Measurements from ENCODE around the gene PLD4.
"Not testable (repeated sequence)": the region's sequence is repeated elsewhere in the genome, so short reads cannot be mapped to it uniquely, and the experiment has no call there.

PLD4 gene, protein sequence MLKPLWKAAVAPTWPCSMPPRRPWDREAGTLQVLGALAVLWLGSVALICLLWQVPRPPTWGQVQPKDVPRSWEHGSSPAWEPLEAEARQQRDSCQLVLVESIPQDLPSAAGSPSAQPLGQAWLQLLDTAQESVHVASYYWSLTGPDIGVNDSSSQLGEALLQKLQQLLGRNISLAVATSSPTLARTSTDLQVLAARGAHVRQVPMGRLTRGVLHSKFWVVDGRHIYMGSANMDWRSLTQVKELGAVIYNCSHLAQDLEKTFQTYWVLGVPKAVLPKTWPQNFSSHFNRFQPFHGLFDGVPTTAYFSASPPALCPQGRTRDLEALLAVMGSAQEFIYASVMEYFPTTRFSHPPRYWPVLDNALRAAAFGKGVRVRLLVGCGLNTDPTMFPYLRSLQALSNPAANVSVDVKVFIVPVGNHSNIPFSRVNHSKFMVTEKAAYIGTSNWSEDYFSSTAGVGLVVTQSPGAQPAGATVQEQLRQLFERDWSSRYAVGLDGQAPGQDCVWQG

DNA sequence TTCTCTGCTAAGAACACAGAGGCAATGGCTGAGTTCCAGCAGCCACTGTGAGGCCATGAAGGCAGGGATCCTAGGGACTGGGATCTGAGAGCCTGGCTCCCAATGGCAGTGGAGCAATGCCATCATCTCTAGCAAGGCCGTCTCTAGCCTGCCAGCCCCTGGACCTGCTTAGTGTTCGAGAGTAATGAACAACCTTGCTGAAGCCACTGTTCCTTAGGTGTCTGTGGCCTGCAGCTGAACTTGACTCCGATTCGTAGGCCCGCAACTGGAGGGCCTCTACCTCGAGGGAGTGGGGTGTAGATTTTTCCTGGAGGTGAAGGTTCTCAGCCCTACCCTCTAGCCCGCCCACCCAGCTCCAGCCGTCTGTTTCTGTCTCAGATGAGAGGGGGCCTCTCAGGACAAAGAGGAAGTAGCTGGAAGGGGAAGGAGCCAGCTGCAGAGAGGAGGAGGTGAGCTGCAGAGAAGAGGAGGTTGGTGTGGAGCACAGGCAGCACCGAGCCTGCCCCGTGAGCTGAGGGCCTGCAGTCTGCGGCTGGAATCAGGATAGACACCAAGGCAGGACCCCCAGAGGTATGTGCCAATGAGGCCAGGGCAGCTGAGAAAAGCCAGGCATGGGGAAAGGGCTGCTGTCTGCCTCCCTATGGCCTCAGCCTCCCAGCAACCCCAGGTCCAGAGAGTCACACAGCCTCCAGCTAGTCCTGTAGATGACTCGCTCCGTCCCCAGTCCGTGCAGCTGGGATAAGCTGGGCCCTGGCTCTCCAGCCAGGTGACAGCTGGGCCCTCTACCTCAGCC, at the start of gene PLD4:
Gene PLD4 (plus strand): TSS at position 459 of the 793 bp plus-strand sequence. CDS start 2,262 bp downstream, outside the sequence.
- DNase-seq (ENCODE audit: low read depth in 2 of 2), result no peak

DNA sequence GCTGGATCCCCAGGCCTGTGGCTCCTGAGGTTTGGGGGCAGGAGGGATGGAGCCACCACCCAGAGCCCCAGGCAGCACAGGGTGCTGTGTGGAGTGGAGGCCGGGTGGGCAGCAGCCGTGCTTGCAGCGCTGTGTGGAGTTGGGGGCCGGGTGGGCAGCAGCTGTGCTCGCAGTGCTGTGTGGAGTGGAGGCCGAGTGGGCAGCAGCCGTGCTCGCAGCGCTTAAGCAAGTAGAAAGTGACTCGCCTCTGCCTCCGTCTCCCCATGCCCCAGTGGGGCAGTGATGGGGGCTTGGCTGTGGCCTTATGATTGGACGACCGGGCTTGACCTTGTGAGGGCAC, 49.3 kb upstream of the PLD4 start:
- DNase-seq (ENCODE audit: low read depth in 2 of 2), result no peak

DNA sequence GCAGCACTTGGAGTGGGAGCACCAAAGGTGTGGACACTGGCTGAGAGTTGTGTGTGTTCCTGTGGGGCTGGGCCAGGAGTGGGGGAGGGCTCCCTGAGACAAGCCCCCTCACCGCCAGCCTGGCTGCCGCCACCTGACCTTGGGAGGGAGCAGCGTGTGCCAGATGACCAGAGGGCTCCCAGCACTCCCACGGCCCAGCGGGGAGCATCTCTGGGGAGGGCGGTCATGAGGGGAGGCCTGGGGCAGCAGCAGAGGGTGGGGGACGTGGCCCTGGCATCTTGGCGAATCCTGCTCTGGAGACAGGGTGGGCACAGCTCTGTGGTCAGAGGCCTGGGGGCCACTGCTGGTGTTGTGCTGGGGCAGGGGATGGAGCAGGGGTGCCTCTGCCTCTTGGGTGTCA, 48.9 kb upstream of the PLD4 start:
- DNase-seq (ENCODE audit: low read depth in 2 of 2), result no peak

DNA sequence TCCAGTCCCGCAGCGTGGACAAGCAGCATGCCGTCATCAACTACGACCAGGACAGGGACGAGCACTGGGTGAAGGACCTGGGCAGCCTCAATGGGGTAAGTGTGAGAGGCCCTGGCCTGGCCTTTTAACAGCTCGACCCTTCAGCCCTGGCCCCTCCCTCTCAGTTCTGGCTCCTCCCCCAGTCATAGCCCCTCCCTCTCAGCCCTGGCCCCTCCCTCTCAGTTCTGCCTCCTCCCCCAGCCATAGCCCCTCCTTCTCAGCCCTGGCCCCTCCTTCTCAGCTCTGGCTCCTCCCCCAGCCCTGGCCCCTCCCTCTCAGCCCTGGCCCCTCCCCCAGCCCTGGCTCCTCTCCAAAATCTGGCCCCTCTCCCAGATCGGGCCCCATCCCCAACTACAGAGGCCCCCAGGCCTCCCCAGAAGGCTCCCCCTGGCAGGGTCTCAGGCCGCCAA, 48.4 kb upstream of the PLD4 start:
- DNase-seq (ENCODE audit: low read depth in 2 of 2), result peak in 1 of 2 donors; percentile 40

DNA sequence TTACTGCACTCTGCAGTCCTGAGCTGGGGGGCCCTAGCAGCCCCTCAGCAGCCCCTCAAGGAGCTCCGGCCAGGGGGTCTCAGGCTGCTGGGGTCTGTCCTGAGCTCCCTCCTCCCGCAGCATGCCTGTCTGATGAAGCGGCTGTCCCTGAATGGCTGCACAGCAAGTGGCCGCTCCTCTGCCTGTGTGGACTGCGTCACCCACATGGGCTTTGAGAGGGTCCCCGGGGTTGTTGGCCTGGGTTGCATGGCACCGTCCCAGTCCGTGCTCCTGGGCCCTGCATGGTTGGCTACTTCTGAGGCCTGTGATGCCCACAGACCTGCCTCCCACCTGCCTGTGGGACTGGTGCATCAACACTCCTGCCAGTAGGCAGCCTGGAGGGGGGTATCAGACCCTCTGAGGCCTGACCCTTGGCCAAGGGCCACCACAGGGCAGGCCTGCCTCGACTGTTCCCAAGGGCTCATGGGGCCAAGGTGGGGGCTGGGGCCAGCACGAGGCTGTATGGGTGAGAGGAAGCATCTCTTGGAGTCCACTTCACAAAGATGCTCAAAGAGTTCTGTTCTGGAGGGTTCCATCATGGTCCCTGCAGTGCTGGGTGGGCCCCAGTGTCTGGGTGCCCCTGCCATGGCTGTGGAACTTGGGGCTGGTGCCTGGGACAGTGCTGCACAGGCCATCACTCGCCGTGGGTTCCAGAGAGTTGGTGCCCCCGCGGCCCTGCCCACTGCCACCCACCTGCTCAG, 47.4 kb upstream of the PLD4 start:
- DNase-seq (ENCODE audit: low read depth in 2 of 2), result no peak

DNA sequence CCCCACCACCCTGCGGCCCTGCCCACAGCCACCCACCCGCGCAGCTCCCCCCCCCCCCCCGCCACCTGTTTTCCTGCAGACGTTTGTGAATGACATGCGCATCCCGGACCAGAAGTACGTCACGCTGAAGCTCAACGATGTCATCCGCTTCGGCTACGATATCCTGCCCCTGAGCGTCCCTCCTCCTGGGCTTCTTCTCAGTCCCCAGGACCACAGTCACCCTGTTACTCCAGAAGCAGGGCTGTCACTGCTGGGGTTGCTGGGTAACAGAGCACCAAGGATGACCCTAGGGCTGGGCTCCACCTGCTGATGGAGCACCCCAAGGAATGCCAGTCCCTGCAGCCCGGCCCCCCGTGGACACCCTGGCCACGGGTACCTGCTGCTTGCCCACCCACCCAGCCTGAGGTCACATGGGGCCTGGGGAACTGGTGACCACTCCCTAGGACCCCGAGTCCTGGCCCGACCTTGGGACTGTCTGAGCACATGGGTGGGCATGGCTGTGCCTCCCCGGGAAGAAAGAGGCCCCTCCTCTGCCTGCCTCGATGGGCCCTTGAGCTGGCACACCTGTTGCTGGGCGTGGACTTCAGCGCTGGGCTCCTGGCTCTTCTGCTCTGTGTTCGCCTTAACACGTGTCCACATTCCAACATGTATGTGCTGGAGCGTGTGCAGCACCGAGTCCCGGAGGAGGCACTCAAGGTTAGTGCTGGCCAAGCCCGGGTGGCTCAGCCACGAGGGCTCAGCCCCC, 46.7 kb upstream of the PLD4 start:
- DNase-seq (ENCODE audit: low read depth in 2 of 2), result no peak

DNA sequence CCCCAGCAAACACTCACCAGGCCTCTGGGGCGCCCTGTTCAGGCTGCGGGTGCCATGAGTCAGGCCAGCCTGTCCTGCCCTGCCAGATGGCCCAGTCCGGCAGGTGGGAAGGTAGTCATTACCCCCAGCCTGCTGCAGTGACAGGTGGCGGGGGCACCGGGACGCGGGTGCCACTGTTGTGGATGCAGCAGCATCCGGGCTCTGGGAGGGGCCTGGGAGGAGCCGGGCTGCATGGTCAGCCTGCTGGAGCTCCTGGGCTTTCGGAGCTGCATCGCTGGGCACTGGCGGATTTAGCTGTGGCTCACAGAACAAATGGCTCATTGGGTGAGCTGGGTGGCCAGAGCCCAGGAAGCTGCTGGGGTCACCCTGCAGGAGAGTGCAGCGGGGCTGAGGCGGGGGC, 46.1 kb upstream of the PLD4 start:
- DNase-seq (ENCODE audit: low read depth in 2 of 2), result no peak

DNA sequence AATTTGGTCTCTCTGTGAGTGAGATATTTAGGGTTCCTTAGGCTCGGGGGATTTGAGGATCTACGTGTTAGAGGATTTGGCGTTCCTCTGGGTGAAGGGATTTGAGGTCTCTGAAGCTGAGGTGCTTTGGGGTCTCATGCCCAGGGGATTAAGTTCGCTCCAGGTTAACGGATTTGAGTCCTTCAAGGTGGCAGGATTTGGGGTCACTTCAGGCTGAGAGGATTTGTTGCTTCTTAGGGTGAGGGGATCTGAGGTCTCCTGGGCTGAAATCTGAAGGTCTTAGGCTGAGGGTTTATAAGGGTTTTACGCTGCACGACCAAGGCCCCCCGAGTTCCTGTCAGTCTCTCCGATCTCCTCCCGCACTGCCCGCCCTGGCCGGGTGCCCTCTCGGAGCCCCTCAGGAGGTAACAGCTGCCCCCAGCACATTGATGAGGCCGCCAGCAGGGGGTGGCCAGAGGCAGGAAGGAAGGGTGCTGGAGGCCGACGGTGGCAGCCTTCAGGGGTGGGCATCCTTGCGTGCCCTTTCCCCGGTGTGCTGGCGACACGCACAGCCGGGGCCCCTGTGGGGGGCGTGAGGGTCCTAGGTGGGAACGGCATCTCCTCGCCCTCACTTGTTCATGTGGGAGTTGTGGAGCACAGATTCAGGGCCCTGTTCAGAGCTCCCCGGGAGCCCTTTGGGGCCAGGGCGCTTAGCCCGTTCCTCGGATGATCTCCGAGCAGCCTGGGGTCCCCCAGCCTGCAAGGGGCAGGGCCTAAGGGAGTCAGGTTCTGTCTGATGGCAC, 45.3 kb upstream of the PLD4 start:
- no peak for DNase-seq (ENCODE audit: low read depth in 2 of 2)

DNA sequence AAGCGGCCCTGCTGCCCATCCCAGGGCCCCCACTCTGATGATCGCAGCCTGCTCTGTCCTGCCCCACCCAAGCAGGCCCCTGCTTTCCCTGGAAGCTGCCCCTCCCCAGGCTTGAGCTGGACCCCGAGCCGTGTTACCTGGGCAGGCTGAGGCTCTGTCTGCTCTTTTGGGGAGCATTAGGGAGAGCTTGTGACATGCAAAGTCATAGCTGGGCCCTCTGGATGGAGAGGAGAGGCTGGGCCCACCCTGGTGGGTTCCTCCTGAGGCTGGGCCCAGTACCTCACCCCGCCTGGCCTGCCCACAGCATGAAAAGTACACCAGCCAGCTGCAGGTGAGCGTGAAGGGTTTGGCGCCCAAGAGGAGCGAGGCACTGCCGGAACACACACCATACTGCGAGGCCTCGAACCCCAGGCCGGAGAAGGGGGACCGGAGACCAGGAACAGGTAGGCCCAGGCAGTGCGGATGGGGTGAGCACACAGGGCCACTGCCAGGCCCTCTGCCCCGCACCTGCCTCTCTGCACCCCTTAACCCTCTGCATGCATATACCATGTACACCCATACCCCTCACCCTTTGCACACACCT, 44.6 kb upstream of the PLD4 start:
- DNase-seq (ENCODE audit: low read depth in 2 of 2), result no peak

DNA sequence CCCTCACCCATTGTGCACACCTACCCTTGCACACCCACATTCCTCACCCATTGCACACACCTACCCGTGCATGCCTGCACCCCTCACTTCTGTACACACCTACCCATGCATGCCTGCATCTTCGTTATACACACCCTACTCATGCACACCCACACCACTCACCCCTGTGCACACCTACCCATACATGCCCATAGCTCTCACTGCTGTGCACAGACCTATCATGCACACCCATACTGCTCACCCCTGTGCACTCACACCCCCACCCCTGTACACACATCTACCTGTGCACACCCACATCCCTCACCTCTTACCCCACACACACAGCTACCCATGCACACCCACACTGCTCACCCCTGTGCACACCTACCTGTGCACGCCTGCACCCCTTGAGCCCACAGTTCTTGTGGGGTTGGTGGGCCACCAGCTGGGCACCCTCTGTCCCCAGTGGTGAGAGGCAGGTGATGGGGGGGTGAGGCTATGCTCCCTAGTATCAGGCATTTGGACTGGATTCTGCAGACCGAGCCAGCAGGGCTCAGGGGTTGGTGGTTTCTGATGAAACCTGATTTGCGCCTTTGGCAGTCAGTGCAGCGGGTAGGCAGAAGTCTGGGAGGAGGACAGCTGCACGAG, 44.0 kb upstream of the PLD4 start:
- DNase-seq (ENCODE audit: low read depth in 2 of 2), result no peak

DNA sequence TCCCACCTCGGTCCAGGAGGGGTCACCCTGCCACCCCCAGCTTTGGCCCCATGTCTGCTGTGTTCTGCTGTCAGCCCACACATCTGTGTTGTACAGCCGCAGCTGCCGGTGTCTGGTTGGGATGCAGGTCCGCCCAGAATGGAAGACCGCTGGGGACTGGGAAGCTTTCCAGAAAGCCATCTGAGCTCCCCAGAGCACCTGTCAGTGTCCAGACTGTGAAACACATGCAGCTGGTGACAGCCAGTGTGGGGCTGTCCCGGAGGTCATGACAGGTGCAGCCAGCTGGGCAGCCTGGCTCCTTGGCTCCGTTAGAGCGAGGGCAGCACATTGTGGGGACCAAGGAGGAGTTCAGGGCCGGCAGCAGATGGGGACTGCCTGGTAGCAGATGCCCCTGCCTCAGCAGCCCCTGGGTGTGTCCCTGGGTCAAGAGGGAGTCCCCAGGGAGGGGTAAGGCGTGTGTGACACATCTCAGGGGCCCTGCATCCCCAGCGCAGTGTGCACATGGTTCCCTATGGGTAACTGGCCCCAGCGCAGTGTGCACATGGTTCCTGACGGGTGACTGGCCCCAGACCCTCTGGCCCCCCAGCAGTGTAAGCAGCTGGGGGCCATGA, 43.2 kb upstream of the PLD4 start:
- no peak for DNase-seq (ENCODE audit: low read depth in 2 of 2)

DNA sequence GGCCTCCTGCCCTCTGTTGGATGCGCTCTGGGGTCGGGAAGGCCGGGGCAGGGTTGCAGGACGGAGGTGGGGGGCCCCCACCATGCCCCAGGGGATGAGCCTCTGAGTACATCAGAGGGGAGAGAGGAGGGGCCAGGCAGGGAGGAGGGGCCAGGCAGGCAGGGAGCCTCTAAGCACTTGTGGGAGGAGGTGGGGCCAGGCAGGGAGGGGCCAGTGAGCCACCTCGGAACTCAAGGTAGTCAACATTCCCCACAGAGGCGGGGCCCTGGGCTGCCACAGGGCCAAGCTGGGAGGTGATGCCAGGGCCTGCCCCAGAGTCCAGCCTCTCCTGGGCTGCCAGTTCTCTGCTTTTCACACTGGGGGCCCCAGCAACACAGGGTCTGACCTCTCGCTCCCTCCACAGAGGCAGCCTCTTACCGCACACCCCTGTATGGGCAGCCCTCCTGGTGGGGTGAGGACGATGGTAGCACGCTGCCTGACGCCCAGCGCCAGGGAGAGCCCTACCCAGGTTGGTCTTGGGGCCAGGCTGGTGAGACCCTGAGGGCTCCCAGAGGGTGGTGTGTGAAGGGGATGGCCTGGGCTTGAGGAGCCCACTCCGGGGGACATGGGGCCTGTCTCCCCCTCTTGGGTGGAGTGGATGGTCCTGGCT, 42.2 kb upstream of the PLD4 start:
- no peak for DNase-seq (ENCODE audit: low read depth in 2 of 2)

DNA sequence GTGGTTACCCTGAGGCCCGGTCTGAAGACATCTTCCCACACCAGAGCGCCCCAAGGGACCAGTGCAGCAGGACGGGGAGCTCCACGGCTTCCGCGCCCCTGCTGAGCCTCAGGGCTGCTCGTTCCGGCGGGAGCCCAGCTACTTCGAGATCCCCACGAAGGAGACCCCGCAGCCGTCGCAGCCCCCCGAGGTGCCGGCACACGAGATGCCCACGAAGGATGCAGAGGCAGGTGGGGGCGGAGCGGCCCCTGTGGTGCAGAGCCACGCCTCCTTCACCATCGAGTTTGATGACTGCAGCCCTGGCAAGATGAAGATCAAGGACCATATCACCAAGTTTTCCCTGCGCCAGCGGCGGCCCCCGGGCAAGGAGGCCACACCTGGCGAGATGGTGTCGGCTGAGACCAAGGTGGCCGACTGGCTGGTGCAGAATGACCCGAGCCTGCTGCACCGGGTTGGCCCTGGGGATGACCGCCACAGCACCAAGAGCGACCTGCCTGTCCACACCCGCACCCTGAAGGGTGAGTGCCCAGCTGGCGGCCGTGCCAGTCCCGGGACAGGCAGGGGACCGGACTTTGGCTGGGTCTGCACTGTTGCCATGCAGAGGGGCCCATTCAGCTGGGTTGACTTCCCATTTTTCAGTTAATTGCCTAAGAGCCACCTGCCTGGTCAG, 41.6 kb upstream of the PLD4 start:
- no peak for DNase-seq (ENCODE audit: low read depth in 2 of 2)

DNA sequence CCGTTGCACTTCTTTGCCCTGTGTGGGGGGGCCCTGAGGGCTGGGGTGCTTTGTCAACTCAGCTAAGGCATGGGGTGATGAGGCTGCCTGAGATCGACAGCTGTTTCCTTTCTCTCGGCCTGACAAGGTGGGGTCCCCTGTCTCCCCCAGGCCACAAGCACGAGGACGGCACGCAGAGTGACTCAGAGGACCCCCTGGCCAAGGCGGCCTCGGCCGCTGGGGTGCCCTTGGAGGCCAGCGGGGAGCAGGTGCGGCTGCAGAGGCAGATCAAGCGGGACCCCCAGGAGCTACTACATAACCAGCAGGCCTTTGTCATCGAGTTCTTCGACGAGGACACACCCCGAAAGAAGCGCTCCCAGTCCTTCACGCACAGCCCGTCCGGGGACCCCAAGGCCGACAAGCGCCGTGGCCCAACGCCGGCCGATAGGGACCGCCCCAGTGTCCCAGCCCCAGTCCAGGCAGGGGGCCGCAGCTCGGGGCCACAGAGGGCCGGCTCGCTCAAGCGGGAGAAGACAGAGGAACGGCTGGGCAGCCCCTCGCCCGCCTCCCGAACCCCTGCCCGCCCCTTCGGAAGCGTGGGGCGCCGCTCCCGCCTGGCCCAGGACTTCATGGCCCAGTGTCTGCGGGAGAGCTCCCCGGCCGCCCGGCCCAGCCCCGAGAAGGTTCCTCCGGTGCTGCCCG, 40.9 kb upstream of the PLD4 start:
- no peak for DNase-seq (ENCODE audit: low read depth in 2 of 2)

DNA sequence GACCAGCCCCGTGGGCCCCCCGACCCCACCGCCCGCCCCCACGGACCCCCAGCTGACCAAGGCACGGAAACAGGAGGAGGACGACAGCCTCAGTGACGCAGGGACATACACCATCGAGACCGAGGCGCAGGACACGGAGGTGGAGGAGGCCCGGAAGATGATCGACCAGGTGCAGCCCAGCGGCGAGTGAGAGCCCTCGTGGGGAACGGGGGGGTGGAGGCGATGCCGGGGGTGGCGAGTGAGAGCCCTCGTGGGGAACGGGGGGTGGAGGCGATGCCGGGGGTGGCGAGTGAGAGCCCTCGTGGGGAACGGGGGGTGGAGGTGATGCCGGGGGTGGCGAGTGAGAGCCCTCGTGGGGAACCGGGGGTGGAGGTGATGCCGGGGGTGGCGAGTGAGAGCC, 40.3 kb upstream of the PLD4 start:
- not testable (repeated sequence) for DNase-seq (ENCODE audit: low read depth in 2 of 2)

DNA sequence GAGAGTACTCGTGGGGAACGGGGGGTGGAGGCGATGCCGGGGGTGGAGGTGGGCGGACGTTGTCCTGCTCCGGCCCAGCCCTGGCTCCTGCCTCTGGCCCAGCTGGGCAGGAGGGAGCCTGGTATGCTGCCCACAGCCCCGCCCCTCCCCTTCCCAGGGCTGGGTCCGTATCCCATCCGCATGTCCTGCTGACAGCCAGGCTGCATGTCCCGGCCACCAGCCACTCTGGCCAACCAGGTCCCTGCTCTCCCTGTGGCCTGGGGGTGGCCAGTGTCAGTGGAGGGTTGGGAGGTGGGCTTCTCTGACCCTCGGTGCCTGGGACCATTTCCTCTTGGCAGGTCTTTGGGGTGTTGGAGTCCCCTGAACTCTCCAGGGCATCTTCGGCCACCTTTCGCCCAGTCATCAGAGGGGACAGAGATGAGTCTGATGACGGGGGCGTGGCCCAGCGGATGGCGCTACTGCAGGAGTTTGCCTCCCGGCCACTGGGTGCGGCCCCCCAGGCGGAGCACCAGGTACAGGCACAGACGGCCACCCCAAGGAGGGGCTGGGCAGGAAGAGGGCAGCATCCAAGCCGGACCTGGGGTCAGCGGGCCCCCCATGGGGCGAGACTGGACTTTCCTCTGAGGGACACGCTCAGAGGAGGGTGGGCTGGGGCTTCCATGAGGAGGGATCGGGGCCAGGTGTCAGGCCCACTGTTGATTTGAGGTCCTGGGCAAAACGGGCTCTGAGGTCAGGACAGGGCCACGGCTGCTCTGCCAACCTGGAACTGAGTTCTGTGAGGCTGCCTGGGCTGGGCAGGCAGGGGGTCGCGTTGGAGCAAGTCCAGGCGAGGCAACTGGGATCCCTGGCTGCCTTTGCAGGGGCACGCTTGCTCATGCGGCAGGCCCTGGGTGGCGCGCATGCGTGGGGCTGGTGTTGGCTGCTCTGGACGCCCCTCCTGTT, 39.4 kb upstream of the PLD4 start:
- DNase-seq (ENCODE audit: low read depth in 2 of 2), result no peak

All from stimulated activated CD4-positive, alpha-beta T cell treated with anti-CD3 and anti-CD28 coated beads, Interleukin-15, amount 100 ng/mL, for 48 hours (primary cell).